Measurements from ENCODE around the gene C2orf15.

GRCh38 chr2:99101697-99102096 lies 39.8 kb upstream of the C2orf15 start:
- TF ChIP-seq CTCF (IDR thresholded peaks at IDR 0.05): no peak
- no peak for TF ChIP-seq POLR2AphosphoS5 (IDR thresholded peaks at IDR 0.05; ENCODE audit: low read depth, low read length)
- no peak for TF ChIP-seq TCF7L2 (IDR thresholded peaks at IDR 0.05; ENCODE audit: low read depth, low read length)

All from Panc1 (cell line).